Panc1 (cell line): ENCODE results near the gene ARHGEF3. TPM values are rescaled to one million over a fixed set of nuclear protein-coding genes. Genes with fewer than 3 reads are reported as not detected.
A peak's percentile ranks its signal among the peaks of the same experiment; 100 is the strongest.

ENCODE experiments used
- ATAC-seq: fragments of 200-7000 bp; cut with Tn5 transposase; 2 replicates; pipeline ENCODE4 v1.9.1; 2020; ENCODE audit warnings: mild to moderate bottlenecking, moderate library complexity
- BruUV-seq: library from RNA; stranded (reverse); fragments of 400-500 nt; replicated peaks from 2 replicates; lab custom pipeline; 2021; lab: Mats Ljungman, UMichigan
- CTCF ChIA-PET: fragments of 300-600 bp; sonication (Branson Sonifier 250); formaldehyde crosslinking; loops from one replicate; lab custom pipeline; 2022; ENCODE audit warnings: antibody characterized with exemption; lab: Charles Lee
- POLR2A ChIA-PET: fragments of 300-600 bp; sonication (Branson Sonifier 250); formaldehyde crosslinking; loops from one replicate; lab custom pipeline; 2022; ENCODE audit warnings: antibody characterized with exemption; lab: Charles Lee
- DNase-seq: peaks from one replicate; pipeline ENCODE4 v3.0.0-alpha.2; 2010; ENCODE audit warnings: low read depth, low spot score
- H3K27ac ChIP-seq: 2 replicates; pipeline ENCODE4 v1.5.1; 2011; ENCODE audit warnings: mild to moderate bottlenecking, low read length, inconsistent platforms
- H3K27me3 ChIP-seq: fragments of 200-500 bp; sonication (Bioruptor generic); 2 replicates; pipeline ENCODE4 v1.6.0; 2014; ENCODE audit warnings: low read length, inconsistent platforms; ENCODE audit not compliant: control insufficient read depth, insufficient read depth
- H3K36me3 ChIP-seq: fragments of 200-500 bp; sonication (Bioruptor generic); 2 replicates; pipeline ENCODE4 v1.5.1; 2014; ENCODE audit warnings: inconsistent platforms, mild to moderate bottlenecking, low read length, moderate library complexity; ENCODE audit not compliant: control insufficient read depth, insufficient read depth
- H3K4me1 ChIP-seq: 2 replicates; pipeline ENCODE4 v1.5.1; 2011; ENCODE audit warnings: inconsistent platforms, mild to moderate bottlenecking, low read length, moderate library complexity; ENCODE audit not compliant: control insufficient read depth, insufficient read depth
- H3K4me3 ChIP-seq, 2 experiments: 2 replicates each; pipeline ENCODE4 v1.5.1; 2011 to 2012; ENCODE audit warnings: low read depth in 2 of 2, low read length in 2 of 2, mild to moderate bottlenecking in 2 of 2, inconsistent platforms in 1 of 2, moderate library complexity in 1 of 2
- H3K9me3 ChIP-seq: fragments of 200-500 bp; sonication (Bioruptor generic); 2 replicates; pipeline ENCODE4 v1.5.1; 2014; ENCODE audit warnings: low read depth, mild to moderate bottlenecking, inconsistent platforms, low read length, moderate library complexity; ENCODE audit not compliant: control insufficient read depth, insufficient read depth
- CTCF ChIP-seq: fragments of 450-650 bp; IDR thresholded peaks from 2 replicates; pipeline ENCODE4 v1.5.1; 2017; ENCODE audit warnings: mild to moderate bottlenecking
- POLR2AphosphoS5 ChIP-seq: IDR thresholded peaks from 2 replicates; pipeline ENCODE4 v1.6.1; 2012; ENCODE audit warnings: mild to moderate bottlenecking, low read depth, low read length, moderate library complexity
- REST ChIP-seq, 2 experiments: IDR thresholded peaks; 2 replicates each; pipeline ENCODE4 v1.6.1; 2011 to 2012; ENCODE audit warnings: low read depth in 2 of 2, control low read depth in 1 of 2, low read length in 1 of 2, mild to moderate bottlenecking in 1 of 2, moderate library complexity in 1 of 2; ENCODE audit not compliant: insufficient read depth in 1 of 2
- SIN3A ChIP-seq: IDR thresholded peaks from 2 replicates; pipeline ENCODE4 v1.6.1; 2012; ENCODE audit warnings: low read depth, mild to moderate bottlenecking, low read length, moderate library complexity, borderline replicate concordance; ENCODE audit not compliant: insufficient read depth
- TCF7L2 ChIP-seq: IDR thresholded peaks from 2 replicates; pipeline ENCODE4 v1.6.1; 2011; ENCODE audit warnings: mild to moderate bottlenecking, low read depth, low read length, inconsistent platforms
- in situ Hi-C: cut with HindIII; loops from 2 replicates; pipeline ENCODE4 v1.10.0; 2016; ENCODE audit warnings: low sequenced_read_pairs, low pct_unique_long_range_greater_than_20kb
- intact Hi-C: fragments of 100-400 bp; cut with micrococcal nuclease; formaldehyde crosslinking; loops from one replicate; pipeline ENCODE4 v1.10.0; 2022; ENCODE audit not compliant: unreplicated experiment
- total RNA-seq: library from RNA; stranded (reverse); gene quantifications from one replicate; pipeline ENCODE4 v1.2.1, GENCODE V29; 2021; ENCODE audit not compliant: unreplicated experiment

ARHGEF3 gene
- total RNA-seq, 1 experiment from 2014 or later: 19.8 TPM

GRCh38 chr3:56802378-56802745 is 613 bp upstream of the ARHGEF3 start:
- ATAC-seq (no peak), DNase-seq (no peak)
- in situ Hi-C loops (no loop called here), intact Hi-C loops (loop anchor here (5.0 kb wide), 1 partner anchor 185 kb away; no protein-coding TSS in a partner anchor)
- Histone ChIP-seq H3K4me1 (peaks cover 9% of the 10 kb centered on the region), H3K36me3 (no peaks in the 10 kb centered on the region), H3K9me3 (no peaks in the 10 kb centered on the region), H3K27me3 (no peaks in the 10 kb centered on the region), H3K4me3 (peak overlapping the region; percentile 58 to 70), H3K27ac (peak overlapping the region; percentile 65; the same call in 1 of the 2 replicates)
- no peak for TF ChIP-seq TCF7L2
- TF ChIP-seq CTCF: peak; percentile 44; the same call in 1 of the 2 replicates
- ChIA-PET POLR2A (no interaction called here), CTCF (no interaction called here)
- BruUV-seq: no TSS peak

- no peaks in the 10 kb centered on the region for H3K9me3 ChIP-seq
- BruUV-seq: no TSS peak
- no peaks in the 10 kb centered on the region for H3K36me3 ChIP-seq
- peak overlapping the region; percentile 58 to 70 for H3K4me3 ChIP-seq
- POLR2A ChIA-PET: interaction anchor here (0.7 to 0.8 kb wide), 2 partner anchors 101 to 423 kb away, joined by 4 to 7 read pairs; no protein-coding TSS in a partner anchor
- H3K27ac ChIP-seq: peak overlapping the region; percentile 63; the same call in 1 of the 2 replicates
- intact Hi-C loops (loop anchor here (5.0 kb wide), 1 partner anchor 186 kb away; no protein-coding TSS in a partner anchor), in situ Hi-C loops (no loop called here)
- no peaks in the 10 kb centered on the region for H3K27me3 ChIP-seq
- ATAC-seq (peak; percentile 22), DNase-seq (no peak)
- CTCF ChIA-PET: interaction anchor here (0.6 to 3.5 kb wide), 5 partner anchors 21 to 100 kb away, joined by 3 to 22 read pairs (median 6); no protein-coding TSS in a partner anchor
- TF ChIP-seq SIN3A (no peak), TCF7L2 (no peak), CTCF (no peak), REST (IDR thresholded peaks at IDR 0.05; ENCODE audit: insufficient read depth in 1 of 2, low read depth in 2 of 2, low read length in 1 of 2) (no peak), POLR2AphosphoS5 (no peak)
- H3K4me1 ChIP-seq: peaks cover 9% of the 10 kb centered on the region
These were observed 702 bp downstream of the ARHGEF3 start for GRCh38 chr3:56800832-56801661.
